Mesothelial cell of epicardium (in vitro differentiated cells): ENCODE measurements around the gene TFDP2. TPM values are rescaled to one million over a fixed set of nuclear protein-coding genes. Genes with fewer than 3 reads are reported as not detected.

Experiments used
- DNase-seq, 2 experiments: peaks; one replicate each; pipeline ENCODE4 v3.0.0; 2021; ENCODE audit warnings: low spot score in 2 of 2; ENCODE audit not compliant: unreplicated experiment in 2 of 2
- H3K27ac Mint-ChIP-seq: 2 replicates; pipeline ENCODE4 v1.8.0; 2021; ENCODE audit warnings: mixed read lengths
- H3K27me3 Mint-ChIP-seq: 2 replicates; pipeline ENCODE4 v1.8.0; 2021; ENCODE audit warnings: low read depth, mixed read lengths
- H3K36me3 Mint-ChIP-seq: 2 replicates; pipeline ENCODE4 v1.8.0; 2021; ENCODE audit warnings: mixed read lengths
- H3K4me1 Mint-ChIP-seq: 2 replicates; pipeline ENCODE4 v1.8.0; 2021; ENCODE audit warnings: mixed read lengths
- H3K4me3 Mint-ChIP-seq: 2 replicates; pipeline ENCODE4 v1.8.0; 2021; ENCODE audit warnings: mild to moderate bottlenecking, moderate library complexity, mixed read lengths
- H3K9me3 Mint-ChIP-seq: 2 replicates; pipeline ENCODE4 v1.8.0; 2021; ENCODE audit warnings: mixed read lengths
- CTCF ChIP-seq: fragments of 200-600 bp; sonication (generic); IDR thresholded peaks from one replicate; pipeline ENCODE4 v1.5.0; 2021; ENCODE audit warnings: antibody characterized with exemption; ENCODE audit not compliant: unreplicated experiment
- total RNA-seq: library from RNA; stranded (reverse); gene quantifications from 3 replicates; pipeline ENCODE4 v1.2.1, GENCODE V29; 2021

TFDP2 gene
- total RNA-seq, 1 donor from 2014 or later, result 109 TPM

DNA sequence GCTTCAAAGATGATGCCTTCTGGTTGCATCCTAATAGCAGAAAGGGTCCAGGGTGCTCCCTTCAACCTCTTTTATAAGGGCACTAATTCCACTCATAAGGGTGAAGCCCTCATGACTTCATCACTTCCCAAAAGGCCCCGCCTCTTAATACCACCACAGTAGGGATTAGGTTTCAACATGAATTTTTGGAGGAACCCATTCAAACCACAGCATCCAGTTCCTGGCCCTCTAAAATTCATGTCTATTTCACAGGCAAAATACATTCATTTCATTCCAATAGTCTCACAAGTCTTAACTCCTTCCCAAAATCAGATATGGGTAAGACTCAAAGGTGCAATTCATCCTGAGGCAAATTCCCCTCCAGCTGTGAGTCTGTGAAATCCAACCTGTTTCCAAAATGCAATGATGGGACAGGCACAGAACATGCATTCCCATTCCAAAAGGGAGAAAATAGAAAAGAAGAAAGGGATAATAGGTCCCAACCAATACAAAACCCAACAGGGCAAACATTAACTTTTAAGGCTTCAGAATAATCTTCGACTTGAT, 148.9 kb downstream of the TFDP2 start:
- peaks cover 20% of the 10 kb centered on the region for H3K36me3 Mint-ChIP-seq
- H3K27ac Mint-ChIP-seq, result peak overlapping the region; percentile 19
- no peak overlapping the region for H3K4me3 Mint-ChIP-seq
- H3K4me1 Mint-ChIP-seq, result peaks cover 45% of the 10 kb centered on the region
- DNase-seq, result no peak
- TF ChIP-seq CTCF, result no peak
- H3K27me3 Mint-ChIP-seq, result no peaks in the 10 kb centered on the region
- no peaks in the 10 kb centered on the region for H3K9me3 Mint-ChIP-seq

DNA sequence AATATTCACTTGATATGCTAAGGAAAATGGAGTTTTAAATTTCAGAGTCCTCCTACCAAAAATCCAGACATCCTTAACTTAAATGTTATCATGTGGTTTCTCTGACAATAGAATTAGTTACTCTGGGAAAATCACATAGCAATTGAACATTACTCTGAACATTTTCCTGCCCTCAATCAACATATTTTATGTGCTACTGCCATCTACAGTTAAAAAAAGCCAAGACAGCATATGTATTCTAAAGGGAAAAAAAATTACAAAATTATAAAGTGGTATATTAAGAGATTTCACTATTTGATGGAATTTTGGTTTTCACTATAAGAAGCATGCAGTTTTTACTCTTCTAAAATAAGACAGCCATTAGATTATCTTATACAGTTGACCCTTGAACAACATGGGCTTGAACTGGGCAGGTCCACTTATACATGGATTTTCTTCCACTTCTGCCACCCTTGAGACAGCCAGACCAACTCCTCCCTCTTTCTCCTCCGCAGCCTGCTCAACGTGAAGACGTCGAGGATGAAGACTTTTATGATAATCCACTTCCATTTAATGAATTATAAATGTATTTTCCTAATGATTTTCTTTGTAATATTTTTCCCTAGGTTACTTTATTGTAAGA, 150.6 kb downstream of the TFDP2 start:
- no peak overlapping the region for H3K4me3 Mint-ChIP-seq
- H3K36me3 Mint-ChIP-seq, result peaks cover 20% of the 10 kb centered on the region
- no peak for DNase-seq
- H3K9me3 Mint-ChIP-seq, result no peaks in the 10 kb centered on the region
- H3K27me3 Mint-ChIP-seq, result no peaks in the 10 kb centered on the region
- H3K27ac Mint-ChIP-seq, result peak overlapping the region; percentile 37
- TF ChIP-seq CTCF, result no peak
- H3K4me1 Mint-ChIP-seq, result peaks cover 37% of the 10 kb centered on the region

- Mint-ChIP-seq H3K4me3 (no peak overlapping the region), H3K27ac (peak overlapping the region; percentile 30), H3K4me1 (peaks cover 28% of the 10 kb centered on the region), H3K9me3 (no peaks in the 10 kb centered on the region), H3K27me3 (no peaks in the 10 kb centered on the region), H3K36me3 (peaks cover 18% of the 10 kb centered on the region)
- no peak for TF ChIP-seq CTCF
- no peak for DNase-seq
Measured at GRCh38 chr3:141996437-141996836, 152.9 kb downstream of the TFDP2 start.

DNA sequence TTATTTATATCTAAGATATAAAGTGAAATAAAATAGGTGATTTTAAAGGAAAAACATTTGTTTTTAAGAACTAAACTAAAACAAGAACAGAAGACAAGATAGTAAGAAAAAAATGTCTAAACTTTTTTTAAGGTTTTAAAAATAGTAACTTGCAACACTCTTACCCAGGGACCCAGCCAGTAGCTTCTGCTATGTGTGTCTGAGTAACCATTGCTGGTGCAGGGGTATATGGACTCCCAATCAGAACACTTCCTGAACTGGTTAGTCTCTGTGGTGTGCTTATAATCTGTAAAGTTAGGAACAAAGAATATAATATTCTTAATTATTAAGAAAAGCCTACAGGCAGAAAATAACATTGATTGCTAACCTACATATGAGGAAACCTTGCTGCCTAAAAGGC, 154.5 kb downstream of the TFDP2 start:
- DNase-seq, result no peak
- peaks cover 11% of the 10 kb centered on the region for H3K36me3 Mint-ChIP-seq
- no peaks in the 10 kb centered on the region for H3K27me3 Mint-ChIP-seq
- H3K27ac Mint-ChIP-seq, result no peak overlapping the region
- TF ChIP-seq CTCF, result no peak
- peaks cover 24% of the 10 kb centered on the region for H3K4me1 Mint-ChIP-seq
- no peaks in the 10 kb centered on the region for H3K9me3 Mint-ChIP-seq
- H3K4me3 Mint-ChIP-seq, result no peak overlapping the region

DNA sequence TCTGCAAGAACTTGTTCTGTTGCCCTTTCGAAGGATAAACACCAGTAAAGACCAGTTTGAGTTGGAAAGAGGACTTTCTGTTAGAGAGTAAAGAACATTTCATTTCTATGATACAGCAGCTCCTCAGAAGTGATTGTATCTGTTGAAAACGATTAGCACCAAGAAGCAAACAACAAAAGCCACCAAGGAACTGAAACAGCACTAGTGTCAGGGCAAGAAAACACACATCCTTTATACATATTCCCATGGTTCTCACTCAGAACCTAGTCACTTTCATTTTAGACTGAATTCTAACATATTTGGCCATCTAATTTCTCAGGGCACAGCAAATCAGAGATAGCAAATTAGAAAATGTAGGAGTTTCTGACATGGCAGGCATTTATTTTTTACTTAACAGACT, 156.8 kb downstream of the TFDP2 start:
- Mint-ChIP-seq H3K4me1 (peaks cover 16% of the 10 kb centered on the region), H3K4me3 (no peak overlapping the region), H3K36me3 (peaks cover 16% of the 10 kb centered on the region), H3K27me3 (no peaks in the 10 kb centered on the region), H3K27ac (peak overlapping the region; percentile 54), H3K9me3 (no peaks in the 10 kb centered on the region)
- no peak for DNase-seq
- TF ChIP-seq CTCF, result no peak
